GM23338 (cell line): ENCODE measurements around the gene TENM4. TPM values are rescaled to one million over a fixed set of nuclear protein-coding genes. Genes with fewer than 3 reads are reported as not detected.

Source experiments
- ATAC-seq: fragments of 200-7000 bp; cut with Tn5 transposase; 3 replicates; pipeline ENCODE4 v1.9.1; 2020
- DNase-seq: peaks from one replicate; pipeline ENCODE4 v3.0.0-alpha.2; 2015; ENCODE audit warnings: low spot score
- H2AFZ ChIP-seq: fragments of 200-600 bp; sonication (generic); 2 replicates; pipeline ENCODE4 v1.8.0; 2016; ENCODE audit warnings: antibody characterized with exemption, mild to moderate bottlenecking, moderate library complexity
- H3F3A ChIP-seq: fragments of 200-600 bp; sonication (generic); replicated peaks from 2 replicates; pipeline ENCODE4 v1.8.0; 2017; ENCODE audit warnings: antibody characterized with exemption, mixed run types, low read depth
- H3K27ac ChIP-seq: fragments of 200-600 bp; sonication (generic); 2 replicates; pipeline ENCODE4 v1.6.1; 2016; ENCODE audit warnings: low read depth
- H3K27me3 ChIP-seq: fragments of 200-600 bp; sonication (generic); 2 replicates; pipeline ENCODE4 v1.8.0; 2016; ENCODE audit warnings: mild to moderate bottlenecking, mixed run types, moderate library complexity; ENCODE audit not compliant: insufficient read depth
- H3K36me3 ChIP-seq: fragments of 200-600 bp; sonication (generic); 2 replicates; pipeline ENCODE4 v1.8.0; 2016; ENCODE audit warnings: mild to moderate bottlenecking; ENCODE audit not compliant: insufficient read depth
- H3K4me1 ChIP-seq: fragments of 200-600 bp; sonication (generic); 2 replicates; pipeline ENCODE4 v1.8.0; 2016; ENCODE audit warnings: mild to moderate bottlenecking, moderate library complexity; ENCODE audit not compliant: insufficient read depth
- H3K4me2 ChIP-seq: fragments of 200-600 bp; sonication (generic); 2 replicates; pipeline ENCODE4 v1.7.1; 2017; ENCODE audit warnings: mixed run types
- H3K4me3 ChIP-seq: fragments of 200-600 bp; sonication (generic); 2 replicates; pipeline ENCODE4 v1.6.1; 2016; ENCODE audit warnings: mixed run types
- H3K79me2 ChIP-seq: fragments of 200-600 bp; sonication (generic); replicated peaks from 2 replicates; pipeline ENCODE4 v1.8.0; 2017; ENCODE audit warnings: mild to moderate bottlenecking; ENCODE audit not compliant: insufficient read depth
- H3K9me2 ChIP-seq: fragments of 200-600 bp; sonication (generic); 2 replicates; pipeline ENCODE4 v1.8.0; 2017; ENCODE audit not compliant: insufficient read depth
- H4K20me1 ChIP-seq: fragments of 200-600 bp; sonication (generic); replicated peaks from 2 replicates; pipeline ENCODE4 v1.8.0; 2017; ENCODE audit warnings: mild to moderate bottlenecking; ENCODE audit not compliant: insufficient read depth
- H3K27ac Mint-ChIP-seq: 2 replicates; pipeline ENCODE4 v1.8.0; 2020; ENCODE audit warnings: inconsistent platforms, mild to moderate bottlenecking, moderate library complexity, mixed read lengths
- H3K27me3 Mint-ChIP-seq: 3 replicates; pipeline ENCODE4 v1.8.0; 2022; ENCODE audit warnings: low read depth, mild to moderate bottlenecking, moderate library complexity, mixed read lengths, inconsistent platforms; ENCODE audit not compliant: insufficient read depth, poor library complexity
- H3K36me3 Mint-ChIP-seq: 3 replicates; pipeline ENCODE4 v1.8.0; 2021; ENCODE audit warnings: low read depth, mild to moderate bottlenecking, inconsistent platforms, moderate library complexity, mixed read lengths
- H3K4me1 Mint-ChIP-seq: 3 replicates; pipeline ENCODE4 v1.8.0; 2020; ENCODE audit warnings: mild to moderate bottlenecking, inconsistent platforms, mixed read lengths
- H3K4me3 Mint-ChIP-seq: 3 replicates; pipeline ENCODE4 v1.8.0; 2021; ENCODE audit warnings: moderate library complexity, mild to moderate bottlenecking, inconsistent platforms, mixed read lengths
- H3K9me3 Mint-ChIP-seq: 3 replicates; pipeline ENCODE4 v1.8.0; 2020; ENCODE audit warnings: moderate library complexity, mild to moderate bottlenecking, inconsistent platforms, mixed read lengths
- CREB1 ChIP-seq: fragments of 250-450 bp; sonication (Bioruptor Pico); IDR thresholded peaks from 2 replicates; pipeline ENCODE4 v1.5.0; 2020; ENCODE audit warnings: low read depth, mild to moderate bottlenecking, moderate library complexity
- CTCF ChIP-seq, 2 experiments: fragments of 200-600 bp in 1 of 2; sonication (generic) in 1 of 2; conservative IDR thresholded peaks; 2 replicates each; pipeline versions ENCODE4 v1.5.1 to v1.6.1; 2016 to 2017; ENCODE audit warnings: antibody characterized with exemption in 2 of 2, low read depth in 2 of 2, mild to moderate bottlenecking in 2 of 2, moderate library complexity in 1 of 2
- ETS1 ChIP-seq: IDR thresholded peaks from 2 replicates; pipeline ENCODE4 v1.6.1; 2016; ENCODE audit warnings: antibody characterized with exemption
- EZH2 ChIP-seq: fragments of 200-600 bp; sonication (generic); IDR thresholded peaks from one replicate; pipeline ENCODE4 v1.8.0; 2017; ENCODE audit warnings: antibody characterized with exemption, mild to moderate bottlenecking, low read depth; ENCODE audit not compliant: unreplicated experiment
- NANOG ChIP-seq: IDR thresholded peaks from 2 replicates; pipeline ENCODE4 v1.6.1; 2016; ENCODE audit warnings: antibody characterized with exemption, borderline replicate concordance
- POLR2AphosphoS5 ChIP-seq: IDR thresholded peaks from 2 replicates; pipeline ENCODE4 v1.6.1; 2016; ENCODE audit warnings: antibody characterized with exemption, low read depth
- REST ChIP-seq: IDR thresholded peaks from one replicate; pipeline ENCODE4 v1.6.1; 2018; ENCODE audit warnings: antibody characterized with exemption; ENCODE audit not compliant: unreplicated experiment
- STAT1 ChIP-seq: IDR thresholded peaks from one replicate; pipeline ENCODE4 v1.6.1; 2016; ENCODE audit warnings: antibody characterized with exemption; ENCODE audit not compliant: unreplicated experiment
- ZNF114 ChIP-seq: fragments of 250-450 bp; sonication (Bioruptor Pico); IDR thresholded peaks from 2 replicates; pipeline ENCODE4 v1.5.0; 2020; ENCODE audit warnings: mild to moderate bottlenecking, moderate library complexity
- polyA plus RNA-seq: library from polyadenylated mRNA; unstranded; fragments of >200 nt; fragmentation: Nextera tagmentation; extraction: Ambion mirVana; gene quantifications from 2 replicates; pipeline ENCODE4 v1.2.1, GENCODE V29; 2016
- total RNA-seq: library from RNA; depleted of rRNA; stranded (reverse); fragments of >200 nt; shearing (Covaris generic); gene quantifications from 2 replicates; pipeline ENCODE4 v1.2.3, GENCODE V29; 2014

TENM4 gene
- total and polyA plus RNA-seq, 2 experiments from 2014 or later, result 7.3 TPM

- no peak for TF ChIP-seq CTCF (conservative IDR thresholded peaks at IDR 0.05; ENCODE audit: low read depth in 2 of 2)
- Histone ChIP-seq H3K36me3 (no peaks in the 10 kb centered on the region), H3K27me3 (no peaks in the 10 kb centered on the region), H2AFZ (no peak overlapping the region), H3K9me2 (no peaks in the 10 kb centered on the region; the same call in 1 of the 2 replicates), H3K4me3 (no peak overlapping the region), H3K4me2 (no peak overlapping the region), H3K79me2 (no peaks in the 10 kb centered on the region), H4K20me1 (no peaks in the 10 kb centered on the region), H3F3A (no peaks in the 10 kb centered on the region), H3K4me1 (no peaks in the 10 kb centered on the region; the same call in 1 of the 2 replicates), H3K27ac (no peak overlapping the region)
- DNase-seq, result peak; percentile 46
- Mint-ChIP-seq H3K36me3 (no peaks in the 10 kb centered on the region), H3K27ac (no peak overlapping the region), H3K4me1 (peaks cover 2% of the 10 kb centered on the region; the same call in 2 of the 3 replicates), H3K4me3 (no peak overlapping the region), H3K9me3 (no peaks in the 10 kb centered on the region), H3K27me3 (peaks cover 2% of the 10 kb centered on the region)
- peak; percentile 78 for ATAC-seq
These were observed 726.3 kb downstream of the TENM4 start for GRCh38 chr11:78714539-78714938.

GRCh38 chr11:78711735-78712134 is 729.1 kb downstream of the TENM4 start:
- Mint-ChIP-seq H3K27ac (no peak overlapping the region), H3K4me1 (peaks cover 2% of the 10 kb centered on the region; the same call in 2 of the 3 replicates), H3K9me3 (no peaks in the 10 kb centered on the region), H3K27me3 (peaks cover 2% of the 10 kb centered on the region), H3K36me3 (no peaks in the 10 kb centered on the region), H3K4me3 (no peak overlapping the region)
- H3K4me2 ChIP-seq, result no peak overlapping the region
- no peaks in the 10 kb centered on the region for H3K79me2 ChIP-seq
- no peaks in the 10 kb centered on the region for H4K20me1 ChIP-seq
- no peak overlapping the region for H3K27ac ChIP-seq
- H3K4me3 ChIP-seq, result no peak overlapping the region
- H3K27me3 ChIP-seq, result no peaks in the 10 kb centered on the region
- no peaks in the 10 kb centered on the region for H3F3A ChIP-seq
- H3K4me1 ChIP-seq, result no peaks in the 10 kb centered on the region; the same call in 1 of the 2 replicates
- DNase-seq (no peak), ATAC-seq (no peak)
- H2AFZ ChIP-seq, result no peak overlapping the region
- TF ChIP-seq STAT1, result no peak
- no peaks in the 10 kb centered on the region for H3K36me3 ChIP-seq
- peaks cover 3% of the 10 kb centered on the region; the same call in 1 of the 2 replicates for H3K9me2 ChIP-seq

GRCh38 chr11:78710417-78710816 is 730.4 kb downstream of the TENM4 start:
- peaks cover 3% of the 10 kb centered on the region; the same call in 1 of the 2 replicates for H3K9me2 ChIP-seq
- H3K27me3 ChIP-seq, result no peaks in the 10 kb centered on the region
- H3K9me3 Mint-ChIP-seq, result no peaks in the 10 kb centered on the region
- H2AFZ ChIP-seq, result no peak overlapping the region
- no peak overlapping the region for H3K27ac Mint-ChIP-seq
- ATAC-seq, result no peak
- no peak for DNase-seq
- H3K36me3 ChIP-seq, result no peaks in the 10 kb centered on the region
- no peak overlapping the region for H3K4me3 ChIP-seq
- H4K20me1 ChIP-seq, result no peaks in the 10 kb centered on the region
- H3K4me1 Mint-ChIP-seq, result peaks cover 2% of the 10 kb centered on the region; the same call in 2 of the 3 replicates
- no peak overlapping the region for H3K4me2 ChIP-seq
- no peak overlapping the region for H3K27ac ChIP-seq
- H3F3A ChIP-seq, result no peaks in the 10 kb centered on the region
- no peaks in the 10 kb centered on the region for H3K79me2 ChIP-seq
- H3K4me3 Mint-ChIP-seq, result no peak overlapping the region
- no peaks in the 10 kb centered on the region; the same call in 1 of the 2 replicates for H3K4me1 ChIP-seq
- no peaks in the 10 kb centered on the region for H3K27me3 Mint-ChIP-seq
- H3K36me3 Mint-ChIP-seq, result no peaks in the 10 kb centered on the region
- TF ChIP-seq CTCF (conservative IDR thresholded peaks at IDR 0.05; ENCODE audit: low read depth in 2 of 2), result no peak
- no peak for TF ChIP-seq CREB1 (CRISPR knock-in tag)
- TF ChIP-seq NANOG, result no peak
- TF ChIP-seq EZH2, result no peak
- no peak for TF ChIP-seq ETS1
- TF ChIP-seq POLR2AphosphoS5, result no peak
- no peak for TF ChIP-seq REST
- TF ChIP-seq ZNF114 (CRISPR knock-in tag), result no peak
- TF ChIP-seq STAT1, result no peak
